Measurements from ENCODE around the gene AKR1C2. TPM values are rescaled to one million over a fixed set of nuclear protein-coding genes. Genes with fewer than 3 reads are reported as not detected.
A peak's percentile ranks its signal among the peaks of the same experiment; 100 is the strongest.
"Not testable (repeated sequence)": the region's sequence is repeated elsewhere in the genome, so short reads cannot be mapped to it uniquely, and the experiment has no call there.

The AKR1C2 gene
- total and polyA plus RNA-seq, 4 donors: 44.7 to 121 (median 53.8) TPM

DNA sequence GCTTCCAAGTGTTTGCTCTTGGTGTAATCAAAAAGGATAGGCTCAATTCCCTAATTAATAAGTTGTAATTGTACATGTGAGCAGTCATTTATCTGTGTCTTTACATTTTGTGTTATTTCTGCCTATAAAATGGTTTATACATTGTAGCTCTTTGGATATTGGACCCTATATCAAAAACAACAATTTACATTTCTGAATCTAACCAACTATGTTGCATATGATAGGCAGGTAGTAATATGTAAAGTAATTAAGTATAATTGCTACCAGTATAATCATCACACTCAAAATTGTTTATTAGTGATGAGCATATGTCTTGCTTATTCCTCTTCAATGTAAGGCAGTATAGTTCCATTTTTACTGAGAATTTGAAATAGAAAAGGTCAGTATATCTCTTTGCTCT, 26.6 kb downstream of the AKR1C2 start:
- no peaks in the 10 kb centered on the region for H3K36me3 ChIP-seq (ENCODE audit: control insufficient read depth in 1 of 2, insufficient read depth in 2 of 2, low read length in 1 of 2)
- DNase-seq: no peak
- H3K27ac ChIP-seq (ENCODE audit: low read depth in 1 of 2, low read length in 2 of 2): no peak overlapping the region
- intact Hi-C loops (cut with DNase I): no loop called here
- no peaks in the 10 kb centered on the region for H3K27me3 ChIP-seq (ENCODE audit: control insufficient read depth in 1 of 2, insufficient read depth in 2 of 2, low read length in 1 of 2)
- no peak for ATAC-seq (ENCODE audit: low FRiP score)
- no peak overlapping the region for H3K4me3 ChIP-seq (ENCODE audit: low read length in 2 of 2)
- H3K4me1 ChIP-seq (ENCODE audit: control insufficient read depth in 1 of 2, insufficient read depth in 2 of 2, low read length in 2 of 2): peaks cover 0 to 2% of the 10 kb centered on the region in 2 donors
- no peaks in the 10 kb centered on the region for H3K9me3 ChIP-seq (ENCODE audit: control insufficient read depth, low read length)

DNA sequence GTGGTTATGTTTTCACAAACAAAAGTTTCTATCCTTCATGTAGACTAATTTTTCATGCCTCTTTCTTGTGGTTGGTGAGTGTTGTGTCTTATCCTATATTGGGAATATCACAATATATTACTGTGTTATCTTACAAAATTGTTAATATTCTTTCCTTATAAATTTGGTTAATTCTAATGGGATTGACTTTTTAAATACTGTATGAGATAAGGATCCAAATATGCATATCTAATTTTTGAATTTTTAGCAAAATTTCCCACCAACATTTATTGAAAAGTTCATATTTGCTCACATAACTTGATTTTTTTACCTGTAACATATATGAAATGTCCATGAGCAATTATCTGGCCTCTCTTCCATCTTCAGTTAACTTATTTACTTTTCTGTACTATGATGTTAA, 29.3 kb downstream of the AKR1C2 start:
- ATAC-seq (ENCODE audit: low FRiP score); H3K27me3 ChIP-seq (ENCODE audit: control insufficient read depth in 1 of 2, insufficient read depth in 2 of 2, low read length in 1 of 2); H3K4me1 ChIP-seq (ENCODE audit: control insufficient read depth in 1 of 2, insufficient read depth in 2 of 2, low read length in 2 of 2); intact Hi-C loops (cut with DNase I); DNase-seq; H3K36me3 ChIP-seq (ENCODE audit: control insufficient read depth in 1 of 2, insufficient read depth in 2 of 2, low read length in 1 of 2); H3K4me3 ChIP-seq (ENCODE audit: low read length in 2 of 2); H3K27ac ChIP-seq (ENCODE audit: low read depth in 1 of 2, low read length in 2 of 2); H3K9me3 ChIP-seq (ENCODE audit: control insufficient read depth, low read length): not testable (repeated sequence)

DNA sequence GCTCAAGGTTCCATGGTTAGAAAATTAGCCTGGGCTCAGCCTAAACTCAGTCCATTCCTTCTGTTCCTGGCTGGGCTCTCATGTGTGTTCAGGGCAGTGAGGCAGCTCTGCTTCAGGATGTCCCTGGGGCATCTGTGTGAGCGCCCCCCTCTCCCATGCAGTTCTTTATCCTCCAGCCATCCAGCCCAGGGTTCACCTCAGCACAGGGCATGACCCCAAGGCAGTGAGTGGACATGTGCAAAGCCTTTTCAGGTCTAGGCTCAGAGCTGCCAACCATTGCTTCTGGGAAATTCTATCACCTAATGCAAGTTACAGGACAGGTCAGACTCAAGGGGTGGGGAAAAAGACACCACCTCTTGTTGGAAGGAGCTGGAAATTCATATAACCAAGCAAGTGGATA, 30.4 kb downstream of the AKR1C2 start:
- H3K36me3 ChIP-seq (ENCODE audit: control insufficient read depth in 1 of 2, insufficient read depth in 2 of 2, low read length in 1 of 2): not testable (repeated sequence)

DNA sequence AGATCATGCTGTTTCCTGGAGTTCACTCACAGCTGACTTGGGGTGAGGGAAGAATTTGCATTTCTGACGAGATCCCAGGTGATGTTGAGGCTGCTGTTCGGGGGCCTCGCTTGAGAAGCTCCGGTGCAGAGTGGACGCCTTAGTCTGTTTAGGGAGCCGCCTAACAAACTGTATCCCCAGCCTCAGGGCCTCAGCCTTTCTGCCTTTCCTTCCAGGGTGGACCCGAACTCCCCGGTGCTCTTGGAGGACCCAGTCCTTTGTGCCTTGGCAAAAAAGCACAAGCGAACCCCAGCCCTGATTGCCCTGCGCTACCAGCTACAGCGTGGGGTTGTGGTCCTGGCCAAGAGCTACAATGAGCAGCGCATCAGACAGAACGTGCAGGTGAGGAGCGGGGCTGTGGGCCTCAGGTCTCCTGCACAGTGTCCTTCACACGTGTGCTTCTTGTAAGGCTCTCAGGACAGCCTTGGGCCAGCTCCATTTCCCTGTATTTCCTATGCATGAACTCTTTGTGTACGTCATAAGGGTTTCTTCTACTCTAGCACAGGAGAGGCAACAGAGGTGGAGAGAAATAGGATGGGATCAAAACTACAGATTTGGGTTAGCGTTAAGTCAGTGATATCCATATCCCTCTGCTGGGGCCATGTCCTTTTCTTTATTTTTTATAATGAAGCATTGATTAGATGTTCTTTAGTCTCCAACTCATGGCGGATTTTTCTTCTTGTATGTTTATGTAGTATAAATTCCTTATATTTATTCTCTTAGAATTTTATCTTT, 31.1 kb downstream of the AKR1C2 start:
- ATAC-seq (ENCODE audit: low FRiP score): peak; percentile 64
- H3K27me3 ChIP-seq (ENCODE audit: control insufficient read depth in 1 of 2, insufficient read depth in 2 of 2, low read length in 1 of 2); H3K27ac ChIP-seq (ENCODE audit: low read depth in 1 of 2, low read length in 2 of 2); H3K4me3 ChIP-seq (ENCODE audit: low read length in 2 of 2); H3K36me3 ChIP-seq (ENCODE audit: control insufficient read depth in 1 of 2, insufficient read depth in 2 of 2, low read length in 1 of 2); intact Hi-C loops (cut with DNase I); H3K9me3 ChIP-seq (ENCODE audit: control insufficient read depth, low read length); H3K4me1 ChIP-seq (ENCODE audit: control insufficient read depth in 1 of 2, insufficient read depth in 2 of 2, low read length in 2 of 2); DNase-seq: not testable (repeated sequence)
- WGBS, 2 donors: 97 to 99% methylated on average over 11 to 16 of the region's 18 CpGs

More for the DNA sequence above, 30.4 kb downstream of the AKR1C2 start:
- 94 to 96% methylated on average over 1 of the region's 1 CpG for WGBS, 2 donors
- H3K27ac ChIP-seq (ENCODE audit: low read depth in 1 of 2, low read length in 2 of 2); DNase-seq; H3K4me1 ChIP-seq (ENCODE audit: control insufficient read depth in 1 of 2, insufficient read depth in 2 of 2, low read length in 2 of 2); H3K27me3 ChIP-seq (ENCODE audit: control insufficient read depth in 1 of 2, insufficient read depth in 2 of 2, low read length in 1 of 2); H3K4me3 ChIP-seq (ENCODE audit: low read length in 2 of 2); intact Hi-C loops (cut with DNase I); H3K9me3 ChIP-seq (ENCODE audit: control insufficient read depth, low read length): not testable (repeated sequence)
- peak; percentile 60 for ATAC-seq (ENCODE audit: low FRiP score)

DNA sequence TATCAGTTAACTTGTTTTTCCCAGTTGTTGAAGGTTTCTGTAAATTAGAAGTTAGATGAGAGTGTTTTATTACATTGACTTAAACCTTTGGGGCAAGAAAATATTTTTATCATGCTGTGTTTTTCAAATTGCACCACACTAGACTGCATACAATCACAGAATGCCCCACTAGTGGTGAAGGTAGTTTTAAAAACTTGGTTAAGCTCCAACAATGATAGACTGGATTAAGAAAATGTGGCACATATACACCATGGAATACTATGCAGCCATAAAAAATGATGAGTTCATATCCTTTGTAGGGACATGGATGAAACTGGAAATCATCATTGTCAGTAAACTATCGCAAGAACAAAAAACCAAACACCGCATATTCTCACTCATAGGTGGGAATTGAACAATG, 33.3 kb downstream of the AKR1C2 start:
- DNase-seq; H3K27me3 ChIP-seq (ENCODE audit: control insufficient read depth in 1 of 2, insufficient read depth in 2 of 2, low read length in 1 of 2); ATAC-seq (ENCODE audit: low FRiP score); H3K4me1 ChIP-seq (ENCODE audit: control insufficient read depth in 1 of 2, insufficient read depth in 2 of 2, low read length in 2 of 2); H3K9me3 ChIP-seq (ENCODE audit: control insufficient read depth, low read length); intact Hi-C loops (cut with DNase I); H3K4me3 ChIP-seq (ENCODE audit: low read length in 2 of 2); H3K27ac ChIP-seq (ENCODE audit: low read depth in 1 of 2, low read length in 2 of 2); H3K36me3 ChIP-seq (ENCODE audit: control insufficient read depth in 1 of 2, insufficient read depth in 2 of 2, low read length in 1 of 2): not testable (repeated sequence)
- WGBS, 2 donors: 100% methylated on average over 2 of the region's 2 CpGs

DNA sequence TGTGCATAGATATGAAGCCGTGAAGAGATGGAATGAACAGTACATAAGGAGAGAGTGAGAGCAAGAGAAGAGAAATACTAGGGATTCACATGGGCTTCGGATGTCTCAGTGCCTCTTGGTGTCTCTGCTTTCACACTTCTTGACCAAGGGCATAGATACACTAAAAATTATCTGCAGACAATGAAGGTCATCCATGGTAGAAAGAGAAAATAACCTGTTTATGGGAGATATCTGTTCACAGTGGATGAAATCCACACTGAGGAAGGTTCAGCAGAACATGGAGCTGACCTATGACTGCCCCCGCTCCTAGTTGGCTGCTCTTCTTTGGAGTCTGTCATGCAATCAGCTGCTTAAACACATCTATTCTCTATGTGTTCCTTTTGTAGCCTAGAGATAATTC, 34.4 kb downstream of the AKR1C2 start:
- ATAC-seq (ENCODE audit: low FRiP score); H3K27ac ChIP-seq (ENCODE audit: low read depth in 1 of 2, low read length in 2 of 2); H3K36me3 ChIP-seq (ENCODE audit: control insufficient read depth in 1 of 2, insufficient read depth in 2 of 2, low read length in 1 of 2); intact Hi-C loops (cut with DNase I); H3K27me3 ChIP-seq (ENCODE audit: control insufficient read depth in 1 of 2, insufficient read depth in 2 of 2, low read length in 1 of 2); H3K9me3 ChIP-seq (ENCODE audit: control insufficient read depth, low read length); H3K4me3 ChIP-seq (ENCODE audit: low read length in 2 of 2); H3K4me1 ChIP-seq (ENCODE audit: control insufficient read depth in 1 of 2, insufficient read depth in 2 of 2, low read length in 2 of 2); DNase-seq: not testable (repeated sequence)
- WGBS, 2 donors: 93 to 95% methylated on average over 3 of the region's 3 CpGs

DNA sequence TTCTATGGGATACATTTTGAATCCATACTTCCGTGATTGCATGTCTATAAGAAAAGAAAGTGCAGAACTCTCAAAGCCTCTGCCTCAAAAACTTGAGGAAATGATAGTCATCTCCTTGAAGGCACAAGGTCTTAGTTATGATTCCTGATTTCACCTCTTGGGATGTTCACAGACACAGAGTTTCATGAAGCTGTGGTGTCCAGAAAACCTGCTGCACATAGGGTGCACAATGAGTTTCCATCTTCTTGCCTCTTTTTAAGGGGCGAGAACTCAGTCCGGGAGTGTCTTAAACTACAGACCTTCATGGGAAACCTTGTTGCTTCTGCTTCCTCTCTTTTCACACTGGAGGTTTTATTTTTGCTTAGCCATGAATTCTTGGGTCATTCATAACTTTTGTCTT, 36.5 kb downstream of the AKR1C2 start:
- H3K4me3 ChIP-seq (ENCODE audit: low read length in 2 of 2); H3K9me3 ChIP-seq (ENCODE audit: control insufficient read depth, low read length); intact Hi-C loops (cut with DNase I); H3K36me3 ChIP-seq (ENCODE audit: control insufficient read depth in 1 of 2, insufficient read depth in 2 of 2, low read length in 1 of 2); H3K27ac ChIP-seq (ENCODE audit: low read depth in 1 of 2, low read length in 2 of 2); ATAC-seq (ENCODE audit: low FRiP score); H3K4me1 ChIP-seq (ENCODE audit: control insufficient read depth in 1 of 2, insufficient read depth in 2 of 2, low read length in 2 of 2); DNase-seq; H3K27me3 ChIP-seq (ENCODE audit: control insufficient read depth in 1 of 2, insufficient read depth in 2 of 2, low read length in 1 of 2): not testable (repeated sequence)
- WGBS, 2 donors: 92 to 98% methylated on average over 3 of the region's 3 CpGs

DNA sequence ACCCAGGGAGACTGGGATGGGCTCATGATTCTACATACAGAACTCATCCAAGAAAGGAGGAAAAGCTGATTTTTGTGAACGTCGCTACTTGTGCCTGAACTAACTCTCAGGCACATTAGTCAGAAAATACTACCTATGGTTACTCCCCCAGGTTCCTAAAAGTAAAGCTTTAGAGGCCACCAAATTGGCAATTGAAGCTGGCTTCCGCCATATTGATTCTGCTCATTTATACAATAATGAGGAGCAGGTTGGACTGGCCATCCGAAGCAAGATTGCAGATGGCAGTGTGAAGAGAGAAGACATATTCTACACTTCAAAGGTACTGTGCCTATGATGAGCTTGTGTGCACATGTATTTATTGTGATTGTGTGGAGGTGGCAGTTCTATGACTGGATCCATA, 37.9 kb downstream of the AKR1C2 start:
- H3K27me3 ChIP-seq (ENCODE audit: control insufficient read depth in 1 of 2, insufficient read depth in 2 of 2, low read length in 1 of 2); DNase-seq; intact Hi-C loops (cut with DNase I); H3K36me3 ChIP-seq (ENCODE audit: control insufficient read depth in 1 of 2, insufficient read depth in 2 of 2, low read length in 1 of 2); H3K4me3 ChIP-seq (ENCODE audit: low read length in 2 of 2); H3K4me1 ChIP-seq (ENCODE audit: control insufficient read depth in 1 of 2, insufficient read depth in 2 of 2, low read length in 2 of 2); H3K9me3 ChIP-seq (ENCODE audit: control insufficient read depth, low read length); H3K27ac ChIP-seq (ENCODE audit: low read depth in 1 of 2, low read length in 2 of 2); ATAC-seq (ENCODE audit: low FRiP score): not testable (repeated sequence)
- WGBS, 2 donors: 97 to 99% methylated on average over 4 of the region's 4 CpGs

DNA sequence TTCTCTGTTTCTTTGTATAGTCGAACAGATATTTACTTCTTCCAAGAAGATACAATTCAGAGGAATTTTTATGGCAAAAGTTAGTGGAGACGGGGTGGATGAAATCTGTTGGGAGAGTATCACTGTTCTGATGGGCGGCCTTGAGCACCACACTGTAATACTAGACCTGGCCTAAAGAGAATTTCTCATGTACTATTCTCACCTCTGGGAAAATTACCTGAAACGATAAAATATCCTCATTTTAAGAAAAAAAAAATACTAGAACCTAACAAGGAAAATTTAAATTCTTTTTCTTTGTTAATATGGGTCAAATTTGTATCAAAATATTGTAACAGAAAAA, 39.9 kb downstream of the AKR1C2 start:
- 54 to 68% methylated on average over 3 of the region's 4 CpGs for WGBS, 2 donors
- not testable (repeated sequence) for H3K27ac ChIP-seq (ENCODE audit: low read depth in 1 of 2, low read length in 2 of 2)

More for the DNA sequence above, 39.9 kb downstream of the AKR1C2 start:
- peak; percentile 52 for ATAC-seq (ENCODE audit: low FRiP score)
- H3K36me3 ChIP-seq (ENCODE audit: control insufficient read depth in 1 of 2, insufficient read depth in 2 of 2, low read length in 1 of 2); H3K27me3 ChIP-seq (ENCODE audit: control insufficient read depth in 1 of 2, insufficient read depth in 2 of 2, low read length in 1 of 2); H3K9me3 ChIP-seq (ENCODE audit: control insufficient read depth, low read length); DNase-seq; H3K4me3 ChIP-seq (ENCODE audit: low read length in 2 of 2); H3K4me1 ChIP-seq (ENCODE audit: control insufficient read depth in 1 of 2, insufficient read depth in 2 of 2, low read length in 2 of 2): not testable (repeated sequence)
- intact Hi-C loops (cut with DNase I): loop anchor here in 1 of 2 donors (5.0 kb wide), 1 partner anchor 49 kb away; no protein-coding TSS in a partner anchor
